Dermis lymphatic vessel endothelial cell (primary cell): ENCODE results near the gene HMGCL. TPM values are rescaled to one million over a fixed set of nuclear protein-coding genes. Genes with fewer than 3 reads are reported as not detected.

Source experiments
- total RNA-seq: library from RNA; depleted of rRNA; stranded (reverse); fragments of >200 nt; gene quantifications from 2 replicates; pipeline ENCODE4 v1.2.1, GENCODE V29; 2014

Gene HMGCL
- total RNA-seq, result 43.5 and 49.2 TPM in 2 replicates

GRCh38 chr1:23825076-23825761 lies at the start of gene HMGCL:
TSS of gene HMGCL (minus strand) at chr1:23825429. CDS start at chr1:23825415, 14 bp downstream.

DNA sequence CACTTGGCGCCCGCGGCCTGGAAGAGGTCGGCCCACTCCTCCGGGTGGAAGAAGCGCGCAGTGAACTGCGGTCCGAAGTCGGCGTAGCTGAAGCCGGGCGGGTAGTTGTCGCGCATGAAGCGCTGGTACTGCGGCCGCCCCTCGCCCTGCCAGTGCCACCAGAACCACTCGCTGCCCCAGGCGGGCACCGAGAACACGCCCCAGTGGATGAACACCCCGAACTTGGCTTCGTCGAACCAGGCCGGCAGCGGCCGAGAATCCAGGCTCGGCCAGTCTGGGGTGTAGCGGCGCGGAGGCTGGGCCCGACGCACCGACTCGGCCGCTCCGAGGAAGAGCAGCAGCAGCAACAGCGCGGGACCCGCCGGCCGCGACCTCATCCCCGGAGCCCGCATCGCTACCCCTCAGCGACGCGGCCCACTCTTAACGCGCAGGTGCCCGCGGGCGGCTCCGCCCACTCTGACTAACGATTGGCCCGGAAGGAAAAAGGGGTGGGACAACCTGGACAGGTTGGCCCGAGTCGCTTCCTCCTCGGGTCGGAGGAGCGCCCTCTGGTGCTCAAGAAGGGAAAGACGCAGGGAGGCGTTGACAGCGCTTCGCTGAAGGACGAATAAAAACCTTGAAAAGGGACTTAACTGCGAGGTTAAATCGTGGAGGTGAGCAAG lies 42.8 kb upstream of the HMGCL start, which contains the start of gene FUCA1:
FUCA1 (minus strand) TSS at position 396 of the 662 bp plus-strand sequence; CDS start at position 392, 4 bp downstream.

GRCh38 chr1:23800400-23801337 lies 24.6 kb downstream of the HMGCL start, which contains the start of gene GALE:
TSS of gene GALE (minus strand) at chr1:23800754. CDS start at chr1:23799007, 1,747 bp downstream.

GRCh38 chr1:23790696-23791515 lies 34.3 kb downstream of the HMGCL start, which contains the start of gene LYPLA2:
TSS of gene LYPLA2 (plus strand) at chr1:23791145. CDS start at chr1:23792683, 1,538 bp downstream.

DNA sequence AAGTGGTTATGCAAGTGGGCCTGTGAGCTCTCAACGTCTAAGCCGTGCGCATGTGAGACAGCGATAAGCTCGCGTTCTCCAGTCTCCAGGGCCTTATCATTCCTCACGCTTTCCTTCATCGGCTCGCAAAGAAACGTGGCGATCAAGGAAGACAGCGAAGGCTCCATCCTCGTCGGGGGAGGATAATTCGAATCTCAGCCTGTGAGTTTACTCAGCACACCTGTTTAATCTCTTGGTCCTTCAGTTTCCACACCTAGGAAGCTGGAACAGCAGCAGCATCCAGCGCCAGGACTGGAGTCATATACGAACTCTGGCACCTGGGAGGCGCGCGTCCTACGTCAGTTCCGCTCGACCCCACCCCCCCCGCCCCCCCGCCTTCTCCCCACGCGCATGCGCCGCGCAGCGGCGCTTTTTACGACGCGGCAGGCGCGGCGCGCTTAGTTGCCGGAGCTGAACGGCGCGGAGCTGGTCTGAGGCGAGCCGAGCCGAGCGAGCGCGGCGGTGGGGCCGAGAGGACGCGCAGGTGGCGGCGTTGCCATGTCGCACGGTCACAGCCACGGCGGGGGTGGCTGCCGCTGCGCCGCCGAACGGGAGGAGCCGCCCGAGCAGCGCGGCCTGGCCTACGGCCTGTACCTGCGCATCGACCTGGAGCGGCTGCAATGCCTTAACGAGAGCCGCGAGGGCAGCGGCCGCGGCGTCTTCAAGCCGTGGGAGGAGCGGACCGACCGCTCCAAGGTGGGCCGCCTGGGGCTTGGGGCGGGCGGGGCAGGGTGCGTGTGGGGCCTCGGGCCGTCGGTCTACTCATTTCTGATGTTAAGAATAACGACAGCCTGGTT lies 47.0 kb downstream of the HMGCL start, which contains the start of gene PITHD1:
PITHD1 (plus strand) TSS at position 440 of the 836 bp plus-strand sequence; CDS start at position 538, 98 bp downstream.

Other genes starting within 250 kb of the HMGCL start
- gene RPL11, start 133.6 kb downstream of the HMGCL start, total RNA-seq, result 1,631 and 1,774 TPM in 2 replicates
- gene ELOA, start 82.0 kb downstream of the HMGCL start, total RNA-seq, result 21.9 and 22.7 TPM in 2 replicates
- gene PITHD1, start 47.0 kb downstream of the HMGCL start, total RNA-seq, result 31.3 and 49.8 TPM in 2 replicates
- gene LYPLA2, start 34.3 kb downstream of the HMGCL start, total RNA-seq, result 82.4 and 125 TPM in 2 replicates
- gene GALE, start 24.7 kb downstream of the HMGCL start, total RNA-seq, result 11.7 and 13.5 TPM in 2 replicates
- gene FUCA1, start 42.9 kb upstream of the HMGCL start, total RNA-seq, result 12.8 and 15.1 TPM in 2 replicates
- not detected in 2 replicates for gene CNR2, start 87.9 kb upstream of the HMGCL start, total RNA-seq
- 104 and 144 TPM in 2 replicates for gene PNRC2, start 134.4 kb upstream of the HMGCL start, total RNA-seq
- 65.5 and 80.4 TPM in 2 replicates for gene SRSF10, start 154.9 kb upstream of the HMGCL start, total RNA-seq